ENCODE measurements around the gene SPEN.
"Not testable (repeated sequence)": the region's sequence is repeated elsewhere in the genome, so short reads cannot be mapped to it uniquely, and the experiment has no call there.

SPEN gene

DNA sequence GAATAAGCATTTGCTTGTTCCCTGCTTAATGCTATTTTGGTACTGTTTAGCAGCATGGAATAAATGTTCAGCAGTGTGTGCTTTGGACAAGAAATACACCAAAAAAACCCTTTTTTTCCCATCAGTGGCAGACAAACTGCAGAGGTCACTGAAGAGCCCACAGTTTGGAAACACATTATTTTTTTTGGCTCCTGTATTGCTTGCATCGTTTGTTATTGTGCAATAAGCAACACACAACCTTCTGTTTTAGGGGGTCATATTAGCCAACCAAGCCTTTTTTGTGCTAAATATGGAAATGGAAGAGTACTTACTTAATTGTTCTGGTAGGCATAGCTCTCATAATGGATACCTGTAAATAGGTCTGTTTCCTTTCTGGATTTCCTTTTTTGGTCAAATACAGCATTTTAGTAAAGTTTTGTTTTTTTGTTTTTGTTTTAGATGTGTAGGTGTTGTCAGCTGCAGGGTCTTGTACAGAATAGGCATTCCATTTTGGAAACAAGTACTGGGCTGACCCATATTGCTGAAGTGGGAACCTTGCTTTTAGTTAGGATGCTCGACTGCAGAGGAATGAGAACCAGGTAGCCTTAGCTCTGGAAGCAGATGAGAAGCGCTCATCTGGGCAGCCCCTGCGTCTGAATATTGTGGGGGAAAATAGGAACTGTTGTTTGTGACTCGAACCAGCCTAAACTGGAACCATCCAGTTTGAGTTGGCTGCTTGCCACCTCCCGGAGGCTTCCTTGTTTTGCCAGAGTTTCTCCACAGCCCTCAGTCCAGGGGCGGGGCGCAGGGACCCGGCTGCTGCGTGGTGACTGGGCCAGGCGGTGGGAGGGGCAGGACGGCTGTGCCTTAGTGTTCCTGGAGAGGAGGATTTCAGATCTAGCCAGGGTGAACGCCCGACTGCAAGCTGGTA lies 38.4 kb downstream of the SPEN start:
- Histone ChIP-seq H3K36me3 (peaks cover 15% of the 10 kb centered on the region), H3K4me1 (ENCODE audit: control insufficient read depth in 1 of 2, insufficient read depth in 1 of 2, low read depth in 1 of 2, low read length in 1 of 2) (peaks cover 31% of the 10 kb centered on the region in 2 experiments), H3K9me3 (no peaks in the 10 kb centered on the region), H3K27me3 (no peaks in the 10 kb centered on the region), H3K27ac (peak overlapping the region; percentile 80), H3K4me3 (ENCODE audit: low read depth in 1 of 2, low read length in 1 of 2) (peak overlapping the region; percentile 63 to 65)
- TF ChIP-seq, protein P1, sequence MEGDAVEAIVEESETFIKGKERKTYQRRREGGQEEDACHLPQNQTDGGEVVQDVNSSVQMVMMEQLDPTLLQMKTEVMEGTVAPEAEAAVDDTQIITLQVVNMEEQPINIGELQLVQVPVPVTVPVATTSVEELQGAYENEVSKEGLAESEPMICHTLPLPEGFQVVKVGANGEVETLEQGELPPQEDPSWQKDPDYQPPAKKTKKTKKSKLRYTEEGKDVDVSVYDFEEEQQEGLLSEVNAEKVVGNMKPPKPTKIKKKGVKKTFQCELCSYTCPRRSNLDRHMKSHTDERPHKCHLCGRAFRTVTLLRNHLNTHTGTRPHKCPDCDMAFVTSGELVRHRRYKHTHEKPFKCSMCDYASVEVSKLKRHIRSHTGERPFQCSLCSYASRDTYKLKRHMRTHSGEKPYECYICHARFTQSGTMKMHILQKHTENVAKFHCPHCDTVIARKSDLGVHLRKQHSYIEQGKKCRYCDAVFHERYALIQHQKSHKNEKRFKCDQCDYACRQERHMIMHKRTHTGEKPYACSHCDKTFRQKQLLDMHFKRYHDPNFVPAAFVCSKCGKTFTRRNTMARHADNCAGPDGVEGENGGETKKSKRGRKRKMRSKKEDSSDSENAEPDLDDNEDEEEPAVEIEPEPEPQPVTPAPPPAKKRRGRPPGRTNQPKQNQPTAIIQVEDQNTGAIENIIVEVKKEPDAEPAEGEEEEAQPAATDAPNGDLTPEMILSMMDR (IDR thresholded peaks at IDR 0.05) = peak; percentile 15

DNA sequence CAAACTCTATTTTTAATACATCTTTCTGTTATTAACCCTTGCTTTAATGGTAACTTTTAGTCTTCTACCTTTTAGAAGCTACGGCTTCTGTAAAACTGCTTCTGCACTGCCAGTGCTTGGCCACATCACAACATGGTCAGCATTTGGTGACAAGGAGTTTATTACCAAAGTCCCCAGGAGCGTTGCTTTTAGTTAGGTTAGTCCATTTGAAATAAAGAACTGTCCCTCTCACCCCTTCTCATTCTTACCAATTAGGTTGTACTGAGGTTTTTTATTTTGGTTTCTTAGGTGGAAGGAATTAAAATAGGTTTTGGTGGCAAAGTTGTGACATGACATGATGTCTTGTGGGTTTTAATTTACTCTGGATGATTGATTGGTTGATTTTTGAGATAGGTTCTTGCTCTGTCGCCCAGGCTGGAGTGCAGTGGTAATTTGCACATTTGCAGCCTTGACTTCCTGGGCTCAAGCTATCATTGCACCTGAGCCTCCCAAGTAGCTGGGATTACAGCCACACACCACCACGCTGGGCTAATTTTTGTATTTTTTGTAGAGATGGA lies 39.2 kb downstream of the SPEN start:
- Histone ChIP-seq H3K4me1 (ENCODE audit: control insufficient read depth in 1 of 2, insufficient read depth in 1 of 2, low read depth in 1 of 2, low read length in 1 of 2) (peaks cover 31% of the 10 kb centered on the region in 2 experiments), H3K4me3 (ENCODE audit: low read depth in 1 of 2, low read length in 1 of 2) (peak overlapping the region; percentile 63 to 65), H3K36me3 (peaks cover 15% of the 10 kb centered on the region), H3K9me3 (no peaks in the 10 kb centered on the region), H3K27me3 (no peaks in the 10 kb centered on the region), H3K27ac (peak overlapping the region; percentile 80)
- TF ChIP-seq, protein P1 (IDR thresholded peaks at IDR 0.05) = no peak

DNA sequence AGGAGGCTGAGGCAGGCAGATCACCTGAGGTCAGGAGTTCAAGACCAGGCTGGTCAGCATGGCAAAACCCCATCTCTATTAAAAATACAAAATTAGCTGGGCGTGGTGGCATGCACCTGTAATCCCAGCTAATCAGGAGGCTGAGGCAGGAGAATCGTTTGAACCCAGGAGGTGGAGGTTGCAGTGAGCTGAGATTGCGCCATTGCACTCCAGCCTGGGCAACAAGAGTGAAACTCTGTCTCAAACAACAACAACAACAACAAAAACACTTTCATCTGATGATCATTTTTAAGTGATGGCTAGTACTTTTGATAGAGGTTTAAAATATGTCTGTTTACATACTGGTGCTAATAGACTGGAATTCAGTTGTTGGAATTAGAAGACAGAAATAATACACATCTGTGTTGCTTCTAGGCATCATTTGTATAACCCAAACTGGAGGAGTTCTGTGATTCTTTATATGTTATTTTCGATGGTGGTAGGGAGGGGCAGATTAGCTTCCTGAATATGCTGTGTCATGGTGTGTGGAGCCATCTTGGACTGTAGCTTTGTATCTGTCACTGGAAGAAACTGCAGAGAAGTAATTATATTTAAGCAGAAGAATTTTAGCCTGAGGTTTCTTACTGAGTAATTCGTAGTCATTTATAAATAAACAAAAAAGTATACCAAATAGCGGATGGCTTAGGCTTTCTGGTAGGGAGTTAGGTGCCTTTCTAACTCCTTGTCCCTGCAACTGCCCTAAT lies 45.5 kb downstream of the SPEN start:
- H3K4me1 ChIP-seq (ENCODE audit: control insufficient read depth in 1 of 2, insufficient read depth in 1 of 2, low read depth in 1 of 2, low read length in 1 of 2) = peaks cover 6 to 13% of the 10 kb centered on the region in 2 experiments
- peaks cover 12% of the 10 kb centered on the region for H3K36me3 ChIP-seq
- H3K27ac ChIP-seq = peak overlapping the region; percentile 55
- H3K27me3 ChIP-seq; H3K9me3 ChIP-seq; H3K4me3 ChIP-seq (ENCODE audit: low read depth in 1 of 2, low read length in 1 of 2): not testable (repeated sequence)

DNA sequence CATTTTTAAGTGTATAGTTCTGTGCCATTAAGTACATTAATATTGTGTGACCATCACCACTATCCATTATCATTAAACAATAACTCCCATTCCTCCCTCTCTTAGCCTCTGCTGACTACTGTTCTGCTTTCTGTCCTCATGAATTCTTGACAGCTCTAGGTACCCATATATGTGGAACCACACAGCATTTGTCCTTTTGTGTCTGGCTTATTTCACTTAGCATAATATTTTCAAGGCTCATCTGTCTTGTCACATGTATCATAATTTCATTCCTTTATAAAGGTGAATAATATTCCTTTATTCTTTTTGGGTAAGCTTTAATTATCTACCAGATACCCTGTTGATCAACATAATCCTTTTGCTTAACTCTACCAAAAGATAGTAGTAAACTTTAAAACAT lies 47.7 kb downstream of the SPEN start:
- Histone ChIP-seq H3K4me1 (ENCODE audit: control insufficient read depth in 1 of 2, insufficient read depth in 1 of 2, low read depth in 1 of 2, low read length in 1 of 2) (peaks cover 8 to 13% of the 10 kb centered on the region in 2 experiments), H3K27me3 (no peaks in the 10 kb centered on the region), H3K9me3 (no peaks in the 10 kb centered on the region), H3K27ac (no peak overlapping the region), H3K36me3 (peaks cover 6% of the 10 kb centered on the region), H3K4me3 (ENCODE audit: low read depth in 1 of 2, low read length in 1 of 2) (no peak overlapping the region)
- TF ChIP-seq, protein P1 (IDR thresholded peaks at IDR 0.05) = no peak

DNA sequence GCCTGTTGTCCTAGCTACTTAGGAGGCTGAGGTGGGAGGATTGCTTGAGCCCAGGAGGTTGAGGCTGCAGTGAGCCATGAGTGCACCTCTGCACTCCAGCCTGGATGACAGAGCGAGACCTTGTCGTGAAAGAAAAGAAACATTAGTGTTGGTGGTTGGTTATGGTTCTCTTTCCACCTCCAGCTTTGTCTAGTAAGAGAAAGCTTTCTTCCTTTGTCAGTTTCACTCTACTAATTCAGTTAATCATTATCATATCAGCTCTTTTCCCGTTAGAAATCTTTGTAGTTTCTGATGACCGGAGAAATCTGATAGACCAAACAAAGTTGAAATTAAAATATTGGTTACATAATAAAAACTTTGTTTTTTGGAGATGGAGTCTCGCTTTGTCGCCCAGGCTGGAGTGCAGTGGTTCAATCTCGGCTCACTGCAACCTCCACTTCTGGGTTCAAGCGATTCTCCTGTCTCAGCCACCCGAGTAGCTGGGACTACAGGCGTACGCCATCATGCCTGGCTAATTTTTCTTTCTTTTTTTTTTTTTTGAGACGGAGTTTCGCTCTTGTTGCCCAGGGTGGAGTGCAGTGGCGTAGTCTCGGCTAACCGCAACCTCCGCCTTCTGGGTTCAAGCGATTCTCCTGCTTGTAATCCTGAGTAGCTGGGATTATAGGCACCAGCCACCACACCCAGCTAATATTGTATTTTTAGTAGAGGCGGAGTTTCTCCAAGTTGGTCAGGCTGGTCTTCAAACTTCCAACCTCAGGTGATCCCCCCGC lies 49.5 kb downstream of the SPEN start:
- peaks cover 8 to 13% of the 10 kb centered on the region in 2 experiments for H3K4me1 ChIP-seq (ENCODE audit: control insufficient read depth in 1 of 2, insufficient read depth in 1 of 2, low read depth in 1 of 2, low read length in 1 of 2)
- not testable (repeated sequence) for H3K9me3 ChIP-seq

DNA sequence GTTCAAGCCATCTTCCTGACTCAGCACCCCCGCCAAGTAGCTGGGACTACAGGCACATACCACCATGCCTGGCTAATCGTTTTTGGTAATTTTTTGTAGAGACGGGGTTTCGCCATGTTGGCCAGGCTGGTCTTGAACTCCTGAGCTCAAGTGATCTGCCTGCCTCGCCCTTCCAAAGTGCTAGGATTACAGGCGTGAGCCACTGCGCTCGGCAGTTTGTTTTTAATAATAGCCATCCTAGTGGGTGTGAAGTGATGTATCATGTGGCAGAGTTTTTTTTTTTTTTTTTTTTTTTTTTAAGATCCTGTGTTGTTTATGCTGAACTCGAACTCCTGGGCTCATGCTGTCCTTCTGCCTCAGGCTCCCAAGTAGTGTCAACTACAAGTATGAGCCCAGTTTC lies 51.8 kb downstream of the SPEN start:
- Histone ChIP-seq H3K4me1 (ENCODE audit: control insufficient read depth in 1 of 2, insufficient read depth in 1 of 2, low read depth in 1 of 2, low read length in 1 of 2) (peaks cover 8 to 10% of the 10 kb centered on the region in 2 experiments), H3K27ac (no peak overlapping the region), H3K36me3 (peaks cover 5% of the 10 kb centered on the region), H3K4me3 (ENCODE audit: low read depth in 1 of 2, low read length in 1 of 2) (no peak overlapping the region), H3K9me3 (no peaks in the 10 kb centered on the region), H3K27me3 (no peaks in the 10 kb centered on the region)
- TF ChIP-seq, protein P1 (IDR thresholded peaks at IDR 0.05) = no peak

More for the DNA sequence above, 49.5 kb downstream of the SPEN start:
- H3K36me3 ChIP-seq; H3K4me3 ChIP-seq (ENCODE audit: low read depth in 1 of 2, low read length in 1 of 2); H3K27me3 ChIP-seq; H3K27ac ChIP-seq: not testable (repeated sequence)
